IPS DF 4.7 (cell line): ENCODE data around the gene CDH1.

Experiments
- DNase-seq: peaks from one replicate; pipeline ENCODE4 v3.0.0-alpha.2; 2013; ENCODE audit warnings: low spot score; ENCODE audit errors: extremely low read depth

The CDH1 gene

DNA sequence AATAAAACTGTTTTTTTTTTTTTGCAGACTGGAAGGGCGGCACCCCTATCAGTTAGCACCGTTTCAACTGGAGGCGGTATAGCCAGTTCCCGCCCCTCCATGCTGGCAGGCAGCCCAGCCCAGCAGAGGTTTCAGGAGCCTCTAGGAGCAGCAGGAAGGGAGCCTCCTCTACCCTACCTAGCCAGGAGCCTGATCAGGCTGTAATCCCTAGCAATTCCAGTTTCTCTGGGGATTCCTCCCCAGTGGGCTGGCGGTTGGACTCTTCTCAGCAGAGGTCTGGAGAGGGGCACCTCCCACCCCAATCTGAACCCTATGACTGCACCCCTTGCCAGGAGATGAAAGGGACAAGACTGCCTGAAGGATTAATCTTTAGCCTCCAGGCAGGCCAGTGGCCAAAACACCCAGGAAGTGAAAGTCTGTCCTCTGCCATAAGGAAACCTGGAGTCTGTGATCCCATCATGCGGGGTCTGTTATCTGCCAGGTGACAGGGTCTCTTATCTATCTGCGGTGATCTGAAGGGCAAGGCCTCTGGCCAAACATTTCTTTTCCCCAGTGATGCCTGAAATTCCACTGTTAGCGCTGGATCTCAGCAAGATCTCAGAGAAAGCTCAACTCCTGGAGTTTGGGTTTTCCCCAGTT is 4.9 kb upstream of the CDH1 start:
- no peak for DNase-seq

DNA sequence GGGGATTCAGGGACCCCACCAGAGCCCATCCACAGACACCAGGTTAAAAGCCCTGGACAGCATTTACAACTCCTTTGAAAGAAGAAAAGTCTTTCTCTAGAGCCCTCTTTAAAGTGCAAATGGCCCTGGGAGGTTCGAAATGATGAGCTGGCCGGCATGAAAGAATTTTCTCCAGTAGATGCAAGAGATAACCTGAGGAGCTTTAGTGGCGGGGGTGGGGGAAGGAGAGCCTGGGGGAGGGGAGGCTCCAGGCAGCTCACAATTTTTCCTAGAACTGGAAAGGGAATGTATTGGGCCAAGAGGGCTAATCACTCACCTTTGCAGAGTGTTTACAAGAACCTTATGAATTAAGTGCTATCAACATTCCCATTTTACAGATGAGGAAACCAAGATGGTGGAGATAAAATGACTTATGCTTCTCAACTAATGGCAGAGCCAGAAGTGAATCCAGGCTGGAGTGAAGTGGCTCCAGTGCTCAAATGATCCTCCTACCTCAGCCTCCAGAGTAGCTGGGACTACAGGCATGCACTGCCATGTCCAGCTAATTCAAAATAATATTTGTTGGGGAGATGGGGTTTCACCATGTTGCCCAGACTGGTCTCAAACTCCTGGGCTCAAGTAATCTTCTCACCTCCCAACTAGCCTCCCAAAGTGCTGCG is 4.2 kb upstream of the CDH1 start:
- DNase-seq = no peak

DNA sequence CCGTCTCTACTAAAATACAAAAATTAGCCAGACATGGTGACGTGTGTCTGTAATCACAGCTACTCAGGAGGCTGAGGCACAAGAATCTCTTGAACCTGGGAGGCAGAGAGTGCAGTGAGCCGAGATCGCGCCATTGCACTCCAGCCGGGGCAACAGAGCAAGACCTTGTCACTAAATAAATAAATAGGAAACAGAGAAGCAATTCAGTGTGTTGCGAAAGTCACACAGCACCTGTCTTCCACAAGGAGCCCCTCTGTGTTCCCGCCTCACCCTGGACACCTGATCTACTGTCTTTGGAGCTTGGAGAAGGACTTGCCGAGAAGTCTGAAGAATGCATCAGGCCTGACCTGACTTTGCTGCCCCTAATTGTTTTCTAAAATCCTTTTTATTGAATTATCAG is 3.5 kb upstream of the CDH1 start:
- DNase-seq = no peak

DNA sequence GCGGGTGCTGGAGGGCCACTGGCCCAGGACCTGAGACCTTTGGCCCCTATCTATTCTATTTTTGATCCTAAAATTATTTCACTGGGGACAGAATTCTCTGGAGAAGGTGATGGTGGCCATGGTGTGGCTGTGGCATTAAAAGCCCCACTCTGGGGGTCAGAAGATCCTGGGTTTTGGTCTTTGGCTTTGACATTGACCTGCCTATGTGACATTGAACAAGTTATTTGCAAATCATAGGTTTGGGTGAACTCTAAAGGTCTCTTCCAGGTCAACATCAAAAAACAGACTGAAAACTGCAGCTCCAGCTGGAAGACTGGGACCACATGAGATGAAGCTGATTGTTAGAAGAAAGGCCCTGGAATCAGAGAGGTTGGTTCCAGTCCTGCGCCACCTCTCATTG is 2.3 kb upstream of the CDH1 start:
- DNase-seq = no peak

DNA sequence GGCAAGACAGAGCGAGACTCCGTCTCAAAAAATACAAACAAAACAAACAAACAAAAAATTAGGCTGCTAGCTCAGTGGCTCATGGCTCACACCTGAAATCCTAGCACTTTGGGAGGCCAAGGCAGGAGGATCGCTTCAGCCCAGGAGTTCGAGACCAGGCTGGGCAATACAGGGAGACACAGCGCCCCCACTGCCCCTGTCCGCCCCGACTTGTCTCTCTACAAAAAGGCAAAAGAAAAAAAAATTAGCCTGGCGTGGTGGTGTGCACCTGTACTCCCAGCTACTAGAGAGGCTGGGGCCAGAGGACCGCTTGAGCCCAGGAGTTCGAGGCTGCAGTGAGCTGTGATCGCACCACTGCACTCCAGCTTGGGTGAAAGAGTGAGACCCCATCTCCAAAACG is 531 bp upstream of the CDH1 start:
- no peak for DNase-seq

DNA sequence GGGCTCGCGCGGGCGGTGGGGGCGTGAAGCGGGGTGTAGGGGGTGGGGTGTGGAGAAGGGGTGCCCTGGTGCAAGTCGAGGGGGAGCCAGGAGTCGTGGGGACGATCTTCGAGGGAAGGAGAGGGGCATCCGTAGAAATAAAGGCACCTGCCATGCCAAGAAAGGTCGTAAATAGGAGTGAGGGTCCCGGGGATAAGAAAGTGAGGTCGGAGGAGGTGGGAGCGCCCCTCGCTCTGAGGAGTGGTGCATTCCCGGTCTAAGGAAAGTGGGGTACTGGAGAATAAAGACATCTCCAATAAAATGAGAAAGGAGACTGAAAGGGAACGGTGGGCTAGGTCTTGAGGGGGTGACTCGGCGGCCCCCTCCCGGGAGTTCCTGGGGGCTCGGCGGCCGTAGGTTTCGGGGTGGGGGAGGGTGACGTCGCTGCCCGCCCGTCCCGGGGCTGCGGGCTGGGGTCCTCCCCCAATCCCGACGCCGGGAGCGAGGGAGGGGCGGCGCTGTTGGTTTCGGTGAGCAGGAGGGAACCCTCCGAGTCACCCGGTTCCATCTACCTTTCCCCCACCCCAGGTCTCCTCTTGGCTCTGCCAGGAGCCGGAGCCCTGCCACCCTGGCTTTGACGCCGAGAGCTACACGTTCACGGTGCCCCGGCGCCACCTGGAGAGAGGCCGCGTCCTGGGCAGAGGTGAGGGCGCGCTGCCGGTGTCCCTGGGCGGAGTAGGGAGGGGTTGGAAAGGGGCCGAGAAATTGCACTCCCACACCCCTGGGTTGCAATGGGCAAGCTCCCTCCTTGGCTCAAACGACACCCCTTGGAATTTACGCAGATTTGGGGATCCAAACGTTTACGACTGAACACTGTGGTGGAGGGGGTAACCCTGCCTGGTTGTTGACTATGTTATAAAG is 888 bp downstream of the CDH1 start:
- no peak for DNase-seq

DNA sequence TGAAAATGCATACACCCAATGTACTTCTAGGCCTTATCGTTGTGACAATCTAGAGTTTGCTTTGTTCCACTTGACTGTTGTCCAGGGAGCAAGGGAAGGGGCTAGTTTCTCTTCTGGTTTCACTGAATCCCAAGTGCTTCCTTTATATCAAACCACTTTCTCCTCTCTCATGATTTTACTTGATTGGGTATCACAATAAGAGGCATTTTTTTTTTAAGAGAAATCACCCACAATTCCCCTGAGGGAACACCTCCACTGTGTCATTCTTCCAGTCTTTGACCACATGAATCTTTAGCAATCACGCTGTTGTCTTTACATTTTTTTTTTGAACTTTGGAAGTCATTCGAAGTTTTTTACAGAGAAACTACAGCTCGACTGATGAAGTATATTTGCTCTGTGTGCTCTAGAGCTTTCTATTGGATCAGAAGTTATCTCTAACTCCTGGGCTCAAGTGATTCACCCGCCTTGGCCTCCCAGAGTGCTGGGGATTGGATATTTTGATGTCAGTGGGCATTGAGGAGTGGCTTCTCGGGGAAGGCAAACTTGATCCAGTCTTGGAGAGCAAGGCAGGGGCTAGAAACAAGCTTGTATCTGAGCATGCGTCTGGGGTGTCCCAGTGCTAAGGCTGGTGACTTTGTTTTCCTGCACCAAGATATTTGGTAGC is 3.0 kb downstream of the CDH1 start:
- no peak for DNase-seq

DNA sequence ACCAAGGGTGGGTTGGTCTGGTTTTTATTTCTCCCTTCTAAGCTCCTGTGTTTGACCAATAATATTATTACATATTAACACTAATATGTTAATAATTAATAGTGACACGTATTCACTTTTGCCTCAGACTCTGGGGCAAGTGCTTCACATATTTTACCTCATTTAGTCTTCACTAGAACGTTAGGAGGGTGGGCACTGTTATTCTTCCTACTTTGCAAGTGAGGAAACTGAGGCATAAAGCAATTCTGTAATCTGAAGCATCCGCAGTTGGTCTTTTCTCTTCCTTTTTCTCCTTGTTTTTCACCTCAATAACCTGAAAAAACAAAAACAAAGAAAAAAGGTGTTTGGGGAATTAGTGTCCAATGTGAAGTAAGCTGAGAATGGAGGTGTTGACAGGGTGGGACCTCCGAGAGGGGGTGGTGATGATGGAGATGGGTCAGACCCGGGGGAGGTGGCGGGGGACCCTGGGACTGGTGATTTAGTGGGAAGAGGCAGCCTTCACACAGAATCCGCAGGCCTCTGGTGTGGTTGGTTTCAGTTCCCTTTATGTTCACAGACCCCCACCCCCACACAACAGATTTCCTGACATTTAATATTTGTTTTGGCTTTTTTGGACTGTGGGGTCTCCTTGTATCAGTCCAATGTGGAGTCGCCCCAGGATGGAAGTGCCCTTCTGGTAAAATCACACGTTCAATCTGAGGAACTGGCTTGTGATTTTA is 3.7 kb downstream of the CDH1 start:
- DNase-seq = no peak

DNA sequence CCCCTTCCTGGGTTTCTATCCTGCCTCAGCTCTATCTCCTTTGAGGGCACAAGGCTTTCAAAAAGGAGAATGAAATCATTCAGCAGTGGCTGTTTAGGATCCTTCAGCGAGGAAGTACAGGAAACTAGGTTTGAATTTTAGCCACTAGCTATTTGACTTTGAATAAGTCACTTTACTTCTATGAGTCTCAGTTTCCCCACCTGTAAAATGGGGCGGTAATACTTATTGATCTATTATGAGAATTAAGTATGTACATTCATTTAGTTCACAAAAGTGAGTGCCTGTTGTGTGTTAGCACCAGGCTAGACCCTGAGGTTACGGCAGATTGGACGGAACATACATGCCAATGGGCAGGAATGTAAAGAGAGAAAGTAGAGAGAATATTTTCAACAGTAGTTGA is 6.6 kb downstream of the CDH1 start:
- no peak for DNase-seq

DNA sequence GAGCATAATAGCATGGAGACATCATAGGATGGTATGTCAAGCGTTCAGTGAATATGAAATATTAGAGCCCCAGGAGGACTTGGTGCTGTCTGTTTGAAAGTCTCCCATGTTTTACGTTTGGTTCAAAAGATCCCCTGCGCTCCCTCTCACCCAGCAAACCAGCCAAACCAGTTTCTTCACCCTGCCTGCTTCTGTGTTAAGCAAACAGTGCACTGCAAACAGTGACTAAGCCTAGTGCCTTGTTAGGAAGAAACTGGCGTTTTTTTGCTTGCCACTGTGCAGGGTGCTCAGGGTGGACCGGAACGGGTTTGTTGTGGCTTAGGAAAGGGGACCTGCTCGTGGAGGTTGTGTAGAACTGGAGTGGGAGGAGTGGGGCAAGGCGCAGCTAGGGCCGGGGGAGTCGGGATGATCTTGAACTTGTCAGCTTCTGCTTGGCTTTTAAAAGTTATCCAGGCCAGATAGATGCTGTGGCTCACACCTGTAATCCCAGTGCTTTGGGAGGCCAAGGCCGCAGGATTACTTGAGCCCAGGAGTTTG is 7.7 kb downstream of the CDH1 start:
- no peak for DNase-seq

DNA sequence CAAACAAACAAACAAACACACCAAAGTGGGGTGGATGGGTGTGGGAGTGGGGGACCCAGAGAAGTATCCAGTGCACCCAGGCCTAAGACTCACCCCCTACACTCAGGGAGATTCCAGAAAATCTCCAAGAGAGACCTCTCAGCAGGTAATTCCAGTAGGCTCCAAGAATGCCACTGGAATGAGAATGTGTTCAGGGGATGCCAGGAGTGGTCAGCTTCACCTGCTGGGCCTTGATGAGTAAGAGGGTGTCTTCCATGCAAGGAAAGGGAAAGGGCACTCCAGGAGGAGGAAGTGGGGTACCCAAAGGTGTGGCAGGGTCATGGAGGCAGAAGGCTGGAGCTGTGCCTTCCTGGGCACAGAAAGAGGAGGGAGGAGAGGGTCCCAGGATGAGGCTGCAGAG is 9.9 kb downstream of the CDH1 start:
- no peak for DNase-seq

DNA sequence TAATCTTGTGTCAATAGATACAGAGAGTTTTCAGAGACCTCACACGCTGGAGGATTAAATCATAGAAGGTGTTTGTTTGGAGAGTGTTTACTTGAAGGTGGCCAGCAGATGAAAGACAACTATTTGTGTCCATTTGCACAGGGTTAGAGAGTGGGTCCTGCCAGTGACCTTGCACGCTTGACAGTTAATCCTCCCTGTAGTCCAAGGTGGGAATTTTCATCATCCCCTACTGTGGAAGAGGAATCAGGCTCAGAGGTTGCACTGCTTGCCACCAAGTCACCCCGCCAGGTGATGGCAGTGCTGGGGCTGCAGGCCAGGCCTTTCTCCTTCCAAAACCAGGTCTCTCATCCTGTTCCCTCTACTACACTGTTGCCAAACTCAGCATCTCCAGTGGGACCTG is 12.3 kb downstream of the CDH1 start:
- no peak for DNase-seq

DNA sequence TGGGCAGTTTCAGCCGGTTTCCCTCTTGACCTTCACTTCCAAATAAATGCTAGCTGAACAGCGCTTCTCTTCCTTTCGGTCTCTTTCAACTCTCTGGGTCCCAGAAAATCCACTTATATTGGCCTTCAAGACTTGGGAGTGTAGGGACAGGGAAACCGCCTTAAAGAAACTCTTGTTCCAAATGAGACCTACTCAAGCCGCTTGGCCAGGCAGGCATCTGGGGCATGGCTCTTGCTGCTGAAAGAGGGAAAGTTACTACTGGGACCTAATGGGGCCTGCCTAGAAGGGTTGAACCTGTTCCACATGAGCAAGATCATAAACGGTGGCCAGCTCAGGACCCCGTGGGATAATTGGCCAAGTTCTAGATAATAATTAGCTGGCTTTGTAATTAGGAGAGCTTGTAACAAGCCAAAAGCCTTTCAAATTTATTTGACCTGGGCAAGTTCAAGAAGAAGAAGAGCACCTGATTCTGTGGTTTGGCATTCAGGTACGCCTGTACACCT is 13.2 kb downstream of the CDH1 start:
- DNase-seq = no peak

DNA sequence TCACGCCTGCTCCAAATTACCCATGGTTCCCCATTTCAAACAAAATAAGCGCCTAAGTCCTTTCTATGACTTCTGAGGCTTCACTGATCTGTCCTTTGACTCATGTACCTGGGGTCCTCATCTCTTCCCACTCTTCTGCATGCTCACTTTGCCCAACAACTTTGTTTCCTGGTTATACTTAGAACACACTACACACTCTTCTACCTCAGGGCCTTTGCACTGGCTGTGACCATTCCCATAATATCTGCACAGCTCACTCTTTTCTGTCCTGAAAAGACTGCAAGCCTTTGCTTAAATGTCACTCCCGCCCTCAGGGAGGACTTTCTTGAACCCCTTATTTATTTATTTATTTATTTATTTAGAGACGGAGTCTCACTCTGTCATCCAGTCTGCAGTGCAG is 14.1 kb downstream of the CDH1 start:
- no peak for DNase-seq

DNA sequence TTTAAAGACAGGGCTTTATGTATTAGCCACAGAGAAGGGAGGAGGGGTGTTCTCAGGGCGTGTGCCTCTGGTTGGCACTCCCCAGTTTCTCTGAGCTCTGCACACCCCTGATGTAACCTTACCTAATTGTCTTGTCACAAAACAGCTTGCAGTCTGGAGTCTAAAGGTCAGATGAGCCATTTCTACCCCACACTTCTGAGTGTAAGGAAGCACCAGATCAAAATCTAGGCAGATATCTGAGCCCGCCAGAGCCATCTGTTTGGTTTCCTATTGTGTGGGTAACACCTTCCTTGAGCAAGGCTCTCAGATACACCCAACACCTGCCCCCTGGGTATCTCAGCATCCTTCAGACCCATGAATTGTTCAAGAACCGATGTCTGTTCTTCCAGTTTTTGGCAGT is 15.5 kb downstream of the CDH1 start:
- DNase-seq = no peak

DNA sequence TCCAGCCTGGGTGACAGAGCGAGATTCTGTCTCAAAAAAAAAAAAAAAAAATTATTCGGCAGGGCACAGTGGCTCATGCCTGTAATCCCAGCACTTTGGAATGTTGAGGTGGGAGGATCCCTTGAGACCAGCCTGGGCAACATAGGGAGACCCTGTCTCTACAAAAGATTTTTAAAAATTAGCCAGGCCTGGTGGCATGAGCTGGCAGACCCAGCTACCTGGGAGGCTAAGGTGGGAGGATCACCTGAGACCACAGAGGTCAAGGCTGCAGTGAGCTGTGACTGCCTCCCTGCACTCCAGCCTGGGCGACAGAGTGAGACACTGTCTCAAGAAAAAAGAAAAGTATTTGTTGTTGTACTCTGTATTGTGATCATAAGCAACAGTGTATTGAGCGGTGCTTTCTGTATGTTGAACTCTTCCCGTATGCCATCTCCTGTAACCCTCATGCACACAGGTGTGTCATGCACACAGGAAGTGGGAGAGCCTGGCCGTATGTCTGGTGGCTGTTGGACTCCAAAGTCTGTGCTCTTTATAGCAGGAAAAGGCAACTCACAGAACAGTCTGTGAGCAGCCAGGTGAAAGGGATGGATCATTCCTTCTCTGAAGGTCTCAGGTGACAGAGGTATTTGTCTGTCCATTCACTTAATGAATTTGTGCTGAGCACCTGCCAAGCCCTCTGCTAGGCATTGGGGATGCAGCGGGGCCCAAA is 17.1 kb downstream of the CDH1 start:
- DNase-seq = no peak

DNA sequence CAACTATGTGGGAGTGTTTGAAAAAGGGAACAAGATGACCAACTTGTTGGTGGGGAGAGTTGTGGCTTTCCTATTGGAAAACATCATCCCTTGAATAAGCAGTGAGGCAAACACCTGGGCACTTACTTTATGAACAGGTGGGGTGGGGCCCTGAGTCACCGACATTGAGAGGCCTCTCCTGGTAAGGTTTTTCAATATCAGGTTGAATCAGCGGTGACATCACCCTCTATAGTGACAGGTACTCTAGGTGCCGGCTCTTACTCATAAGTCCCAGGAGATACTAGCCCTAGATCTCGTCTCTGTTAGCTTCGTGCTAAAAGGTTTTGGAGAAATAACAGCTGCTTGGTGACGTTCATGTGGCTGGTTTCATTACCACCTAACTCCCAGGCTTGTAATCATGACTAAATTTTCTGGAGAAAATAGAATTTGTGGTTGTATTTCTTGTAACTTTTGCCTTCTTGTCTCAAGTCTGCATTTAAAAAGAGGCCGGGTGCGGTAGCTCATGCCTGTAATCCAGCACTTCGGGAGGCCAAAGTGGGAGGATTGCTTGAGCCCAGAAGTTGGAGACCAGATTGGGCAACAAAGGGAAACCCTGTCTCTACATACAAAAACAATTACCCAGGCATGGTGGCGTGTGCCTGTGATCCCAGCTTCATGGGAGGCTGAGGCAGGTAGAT is 19.3 kb downstream of the CDH1 start:
- no peak for DNase-seq

DNA sequence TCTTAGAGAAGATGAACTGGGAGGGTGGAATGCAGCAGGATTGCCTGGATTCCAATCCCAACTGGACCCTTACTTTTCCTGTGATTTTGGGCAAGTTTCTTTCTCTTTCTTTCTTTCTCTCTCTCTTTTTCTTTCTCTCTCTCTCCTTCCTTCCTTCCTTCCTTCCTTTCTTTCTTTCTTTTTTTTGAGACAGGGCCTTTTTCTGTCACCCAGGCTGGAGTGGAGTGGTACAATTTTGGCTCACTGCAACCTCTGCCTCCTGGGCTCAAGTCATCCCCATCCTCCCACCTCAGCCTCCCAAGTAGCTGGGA is 20.5 kb downstream of the CDH1 start:
- no peak for DNase-seq

DNA sequence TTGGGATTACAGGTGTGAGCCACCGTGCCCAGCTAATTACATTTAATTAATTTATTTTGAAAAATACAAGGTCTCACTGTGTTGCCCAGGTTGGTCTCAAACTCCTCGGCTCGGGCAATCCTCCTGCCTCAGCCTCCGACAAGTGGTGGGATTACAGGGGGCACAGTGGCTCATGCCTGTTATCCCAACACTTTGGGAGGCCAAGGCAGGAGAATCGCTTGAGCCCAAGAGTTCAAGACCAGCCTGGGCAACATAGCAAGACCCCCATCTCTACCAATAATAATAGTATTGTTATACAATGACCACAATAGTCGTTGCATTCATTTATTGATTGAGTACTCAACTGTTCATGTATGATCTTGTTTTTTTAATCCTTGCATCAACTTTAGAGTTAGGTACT is 22.0 kb downstream of the CDH1 start:
- DNase-seq = no peak
